HG03280 (cell line): ENCODE data around the gene SCNN1B.
"Not testable (repeated sequence)": the region's sequence is repeated elsewhere in the genome, so short reads cannot be mapped to it uniquely, and the experiment has no call there.

ENCODE experiments used
- ATAC-seq: cut with Tn5 transposase; IDR thresholded peaks from one replicate; pipeline ENCODE4 v1.9.1; 2021; ENCODE audit warnings: mild to moderate bottlenecking, moderate library complexity; ENCODE audit not compliant: unreplicated experiment

Gene SCNN1B

GRCh38 chr16:23400447-23400846 is 98.3 kb downstream of the SCNN1B start:
- ATAC-seq: not testable (repeated sequence)

- no peak for ATAC-seq
Observed at GRCh38 chr16:23401139-23401538, 99.0 kb downstream of the SCNN1B start.

- no peak for ATAC-seq
Observed at GRCh38 chr16:23402100-23402499, 100.0 kb downstream of the SCNN1B start.

- ATAC-seq: no peak
Observed at GRCh38 chr16:23403547-23403946, 101.4 kb downstream of the SCNN1B start.

GRCh38 chr16:23406024-23406423 is 103.9 kb downstream of the SCNN1B start:
- ATAC-seq: no peak

GRCh38 chr16:23406546-23407240 is 104.6 kb downstream of the SCNN1B start:
- no peak for ATAC-seq

- no peak for ATAC-seq
Observed at GRCh38 chr16:23407436-23408127, 105.5 kb downstream of the SCNN1B start.

DNA sequence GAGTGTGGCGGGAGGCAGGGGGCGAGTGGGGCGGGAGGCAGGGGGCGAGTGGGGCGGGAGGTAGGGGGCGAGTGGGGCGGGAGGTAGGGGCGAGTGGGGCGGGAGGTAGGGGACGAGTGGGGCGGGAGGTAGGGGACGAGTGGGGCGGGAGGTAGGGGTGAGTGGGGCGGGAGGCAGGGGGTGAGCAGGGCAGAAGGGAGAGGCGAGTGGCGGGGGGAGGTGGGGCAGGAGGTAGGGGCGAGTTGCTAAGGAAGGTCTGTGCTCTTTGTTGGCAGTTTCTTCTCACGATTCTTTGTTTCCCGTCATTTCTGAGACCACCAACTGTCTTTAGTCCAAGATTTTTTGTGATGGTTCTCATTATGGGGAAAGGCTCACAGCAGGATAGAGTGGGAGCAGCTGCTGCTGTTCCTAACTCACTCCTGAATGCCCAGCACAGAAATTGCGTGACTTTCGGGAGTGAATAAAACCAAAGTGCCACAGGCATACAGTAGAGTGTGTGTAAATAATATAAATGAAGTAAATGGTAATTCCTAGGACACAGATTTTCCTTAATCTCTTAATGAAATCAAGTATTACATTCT is 106.2 kb downstream of the SCNN1B start:
- ATAC-seq: no peak

DNA sequence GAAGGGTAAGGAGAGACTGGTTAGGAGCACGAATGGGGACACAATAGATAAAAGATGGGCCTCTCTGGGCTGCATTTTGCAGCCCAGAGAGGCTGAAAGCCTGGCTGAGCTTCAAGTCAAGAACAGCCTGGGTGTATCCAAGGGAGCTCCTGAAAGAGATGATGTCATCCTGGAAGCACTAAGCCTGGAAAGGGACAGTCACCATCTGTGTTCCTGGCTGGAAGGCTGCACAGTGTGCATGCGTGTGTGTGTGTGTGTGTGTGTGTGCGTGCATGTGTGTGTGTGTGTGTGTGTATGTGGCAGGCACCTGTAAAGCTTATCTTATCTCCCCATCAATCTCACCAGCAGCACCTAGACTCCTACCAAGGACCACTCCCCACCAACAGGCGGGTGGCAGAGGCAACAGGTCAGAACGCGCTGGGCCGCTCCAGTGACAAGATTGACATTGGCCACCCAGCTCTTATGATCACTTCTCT is 106.8 kb downstream of the SCNN1B start:
- ATAC-seq: no peak

- ATAC-seq: no peak
Observed at GRCh38 chr16:23409522-23409921, 107.4 kb downstream of the SCNN1B start.

- ATAC-seq: no peak
Observed at GRCh38 chr16:23410176-23410575, 108.1 kb downstream of the SCNN1B start.

- ATAC-seq: no peak
Observed at GRCh38 chr16:23414731-23415130, 112.6 kb downstream of the SCNN1B start.

- ATAC-seq: no peak
Observed at GRCh38 chr16:23416816-23417215, 114.7 kb downstream of the SCNN1B start.

GRCh38 chr16:23420011-23420410 is 117.9 kb downstream of the SCNN1B start:
- no peak for ATAC-seq

- no peak for ATAC-seq
Observed at GRCh38 chr16:23423496-23424049, 121.5 kb downstream of the SCNN1B start.

DNA sequence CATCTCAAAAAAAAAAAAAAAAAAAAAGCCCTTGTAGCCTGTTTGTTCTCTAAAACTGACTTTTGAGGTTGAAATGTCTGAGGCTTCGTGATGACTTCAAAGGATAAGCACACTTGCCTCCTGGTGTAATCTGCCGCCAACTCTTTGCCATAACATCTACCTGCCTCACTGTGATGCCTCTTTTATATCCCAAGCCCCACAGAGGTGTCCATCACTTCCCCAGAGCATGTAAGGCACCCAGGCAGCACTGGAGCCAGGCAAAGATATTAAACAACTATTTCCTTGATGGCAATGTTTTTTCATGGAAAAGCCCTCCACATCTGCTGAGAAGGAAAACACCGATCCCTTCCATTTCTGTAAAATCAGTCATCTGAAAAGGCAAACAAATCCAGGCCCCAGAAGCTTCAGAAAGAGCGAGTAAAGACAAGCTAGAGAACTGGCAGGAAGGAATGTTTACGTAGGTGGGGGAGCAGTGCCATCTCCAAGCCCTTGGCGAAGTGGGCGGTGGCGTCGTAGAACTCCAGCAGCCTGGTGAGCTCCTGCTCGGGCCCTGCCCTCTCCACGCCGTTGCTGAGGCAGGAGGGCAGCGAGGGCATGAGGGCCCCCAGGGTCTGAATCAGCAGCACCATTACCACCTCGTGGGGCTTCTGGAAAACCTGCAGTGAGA is 122.3 kb downstream of the SCNN1B start:
- no peak for ATAC-seq

- no peak for ATAC-seq
Observed at GRCh38 chr16:23428351-23428750, 126.2 kb downstream of the SCNN1B start.
